ENCODE results near the gene UBASH3B. TPM values are rescaled to one million over a fixed set of nuclear protein-coding genes. Genes with fewer than 3 reads are reported as not detected.

The UBASH3B gene
- total RNA-seq, 2 donors from 2014 or later = 0.78 to 12.9 TPM

DNA sequence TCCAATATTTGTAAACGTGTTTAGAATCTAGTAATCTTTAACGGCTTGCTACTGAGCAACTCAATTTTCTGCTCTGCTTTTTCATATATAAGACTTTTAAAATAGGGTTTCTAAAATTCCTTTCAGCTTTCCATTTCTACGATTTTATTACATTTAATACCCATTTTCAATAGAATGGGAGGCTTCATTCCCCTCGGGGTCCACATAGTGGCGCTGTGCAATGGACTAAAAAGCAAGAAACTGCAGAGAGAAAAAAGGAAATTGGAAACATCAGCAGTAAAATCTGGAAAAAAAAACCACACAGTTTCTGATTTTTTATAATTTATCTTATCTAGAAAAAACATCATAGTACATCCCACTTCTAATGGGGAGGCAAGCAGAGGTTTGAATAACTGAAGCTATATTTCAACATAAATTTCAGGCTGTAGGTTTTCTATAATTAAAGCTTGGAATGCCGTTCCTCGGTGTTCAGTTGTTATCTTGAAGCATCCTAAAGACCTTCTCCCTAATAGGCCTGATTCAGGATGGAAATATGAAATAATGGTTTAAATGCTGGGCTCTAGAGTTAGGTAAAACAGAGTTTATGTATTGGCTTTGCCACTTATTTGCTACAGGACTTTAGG lies 208.3 kb downstream of the UBASH3B start:
- Histone ChIP-seq H3K27me3 (no peaks in the 10 kb centered on the region), H3K4me1 (no peaks in the 10 kb centered on the region), H3K27ac (no peak overlapping the region), H3K36me3 (replicated peaks in 1 of 2; ENCODE audit: insufficient read depth in 1 of 2, low read depth in 2 of 2) (no peaks in the 10 kb centered on the region), H3K4me3 (no peak overlapping the region), H3K9me3 (no peaks in the 10 kb centered on the region)
- WGBS, 2 donors = 14 to 17% methylated on average over 7 of the region's 7 CpGs
- ATAC-seq = peak; percentile 45
- intact Hi-C loops (cut with DNase I) = loop anchor here (10.0 kb wide), 1 partner anchor 161 kb away; no protein-coding TSS in a partner anchor
- peak; percentile 33 to 62 (median 52) for DNase-seq
- TF ChIP-seq, protein P1, sequence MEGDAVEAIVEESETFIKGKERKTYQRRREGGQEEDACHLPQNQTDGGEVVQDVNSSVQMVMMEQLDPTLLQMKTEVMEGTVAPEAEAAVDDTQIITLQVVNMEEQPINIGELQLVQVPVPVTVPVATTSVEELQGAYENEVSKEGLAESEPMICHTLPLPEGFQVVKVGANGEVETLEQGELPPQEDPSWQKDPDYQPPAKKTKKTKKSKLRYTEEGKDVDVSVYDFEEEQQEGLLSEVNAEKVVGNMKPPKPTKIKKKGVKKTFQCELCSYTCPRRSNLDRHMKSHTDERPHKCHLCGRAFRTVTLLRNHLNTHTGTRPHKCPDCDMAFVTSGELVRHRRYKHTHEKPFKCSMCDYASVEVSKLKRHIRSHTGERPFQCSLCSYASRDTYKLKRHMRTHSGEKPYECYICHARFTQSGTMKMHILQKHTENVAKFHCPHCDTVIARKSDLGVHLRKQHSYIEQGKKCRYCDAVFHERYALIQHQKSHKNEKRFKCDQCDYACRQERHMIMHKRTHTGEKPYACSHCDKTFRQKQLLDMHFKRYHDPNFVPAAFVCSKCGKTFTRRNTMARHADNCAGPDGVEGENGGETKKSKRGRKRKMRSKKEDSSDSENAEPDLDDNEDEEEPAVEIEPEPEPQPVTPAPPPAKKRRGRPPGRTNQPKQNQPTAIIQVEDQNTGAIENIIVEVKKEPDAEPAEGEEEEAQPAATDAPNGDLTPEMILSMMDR (IDR thresholded peaks at IDR 0.05) = peak; percentile 56 to 81 (median 74)
- no peak for TF ChIP-seq POLR2A (IDR thresholded peaks at IDR 0.05)

Small RNA genes lying within 50 kb of the gene (small RNA-seq; reads per million reads assigned to genes)
- gene RF01210 = not detected

Other genes with a start within 250 kb of the UBASH3B start
- gene CRTAM, start 182.8 kb downstream of the UBASH3B start, total RNA-seq = not detected
- gene JHY, start 227.0 kb downstream of the UBASH3B start, total RNA-seq = 1 to 10 TPM; 2.3 TPM